Transverse colon (tissue), 4 donors: ENCODE results near the gene PTGIS.

ENCODE experiments used
- CTCF ChIP-seq, 5 experiments: fragments of 200-600 bp in 3 of 5; fragments of 450-650 bp in 2 of 5; sonication (generic) in 3 of 5; IDR thresholded peaks; 1 replicate in 2 of 5; 2 replicates in 3 of 5; pipeline ENCODE4 v1.5.1; 2016 to 2017; ENCODE audit warnings: antibody characterized with exemption in 5 of 5, inconsistent platforms in 3 of 5, mild to moderate bottlenecking in 2 of 5, moderate library complexity in 1 of 5
- EP300 ChIP-seq: sonication (generic); formaldehyde crosslinking; IDR thresholded peaks from one replicate; pipeline ENCODE4 v1.6.1; 2017; ENCODE audit warnings: antibody characterized with exemption, low read depth
- POLR2A ChIP-seq: fragments of 450-650 bp; IDR thresholded peaks from one replicate; pipeline ENCODE4 v1.6.1; 2016; ENCODE audit warnings: antibody characterized with exemption, mild to moderate bottlenecking, moderate library complexity
- POLR2AphosphoS5 ChIP-seq, 3 donors: sonication (generic); formaldehyde crosslinking; IDR thresholded peaks; one replicate each; pipeline ENCODE4 v1.6.1; 2016; ENCODE audit warnings: antibody characterized with exemption in 3 of 3

- no peak for TF ChIP-seq POLR2AphosphoS5 (IDR thresholded peaks at IDR 0.05)
- TF ChIP-seq POLR2A: no peak
- TF ChIP-seq CTCF (IDR thresholded peaks at IDR 0.05): no peak
- no peak for TF ChIP-seq EP300
These were observed 578 bp upstream of the PTGIS start for GRCh38 chr20:49568278-49569151.
